A549 (cell line): ENCODE measurements around the gene FMC1. TPM values are rescaled to one million over a fixed set of nuclear protein-coding genes. Genes with fewer than 3 reads are reported as not detected.

Source experiments
- CBX2 ChIP-seq: fragments of 200-600 bp; sonication (generic); IDR thresholded peaks from 2 replicates; pipeline ENCODE4 v1.6.1; 2016; ENCODE audit warnings: low read depth, mild to moderate bottlenecking, borderline replicate concordance
- CEBPB ChIP-seq, 2 experiments: fragments of >200 bp in 1 of 2; sonication (Bioruptor Twin) in 1 of 2; formaldehyde crosslinking in 1 of 2; IDR thresholded peaks; 2 replicates each; pipeline ENCODE4 v1.6.1; 2012 to 2016
- CHD2 ChIP-seq: fragments of 150-350 bp; IDR thresholded peaks from 2 replicates; pipeline ENCODE4 v1.6.1; 2014; ENCODE audit warnings: low read length; ENCODE audit not compliant: partially characterized antibody
- CHD4 ChIP-seq: fragments of 200-600 bp; sonication (generic); IDR thresholded peaks from 2 replicates; pipeline ENCODE4 v1.6.1; 2016; ENCODE audit warnings: antibody characterized with exemption, mild to moderate bottlenecking, borderline replicate concordance
- EHF ChIP-seq: fragments of 250-450 bp; sonication (Bioruptor Pico); IDR thresholded peaks from 2 replicates; pipeline ENCODE4 v1.5.0; 2020; ENCODE audit warnings: mild to moderate bottlenecking
- ESRRA ChIP-seq: fragments of 150-350 bp; IDR thresholded peaks from 2 replicates; pipeline ENCODE4 v1.6.1; 2014; ENCODE audit warnings: mild to moderate bottlenecking, low read length, borderline replicate concordance
- GATA3 ChIP-seq: IDR thresholded peaks from 2 replicates; pipeline ENCODE4 v1.6.1; 2012; ENCODE audit warnings: borderline replicate concordance
- HEYL ChIP-seq: fragments of 250-450 bp; sonication (Bioruptor Pico); IDR thresholded peaks from 2 replicates; pipeline ENCODE4 v1.8.0; 2021; ENCODE audit warnings: mild to moderate bottlenecking, moderate library complexity
- HOXA7 ChIP-seq: fragments of 250-450 bp; sonication (Bioruptor Pico); IDR thresholded peaks from 2 replicates; pipeline ENCODE4 v1.5.0; 2020; ENCODE audit warnings: mild to moderate bottlenecking, moderate library complexity
- JUN ChIP-seq, 2 experiments: fragments of >200 bp; sonication (Bioruptor Twin); formaldehyde crosslinking; IDR thresholded peaks; 2 replicates in 1 of 2; 3 replicates in 1 of 2; pipeline ENCODE4 v1.6.1; 2016 to 2017
- KDM1A ChIP-seq: fragments of 200-600 bp; sonication (generic); IDR thresholded peaks from 2 replicates; pipeline ENCODE4 v1.6.1; 2016; ENCODE audit warnings: low read depth, mild to moderate bottlenecking
- MAZ ChIP-seq: fragments of 150-350 bp; IDR thresholded peaks from 2 replicates; pipeline ENCODE4 v1.6.1; 2014; ENCODE audit warnings: antibody characterized with exemption, low read depth, low read length, borderline replicate concordance
- MYC ChIP-seq: IDR thresholded peaks from 2 replicates; pipeline ENCODE4 v1.6.1; 2012; ENCODE audit warnings: mild to moderate bottlenecking, inconsistent platforms, low read length, improper control_type of control experiment, borderline replicate concordance
- POLR2A ChIP-seq: IDR thresholded peaks from 2 replicates; pipeline ENCODE4 v1.6.1; 2012; ENCODE audit warnings: mild to moderate bottlenecking, low read length
- RARB ChIP-seq: fragments of 250-450 bp; sonication (Bioruptor Pico); IDR thresholded peaks from 2 replicates; pipeline ENCODE4 v1.8.0; 2021; ENCODE audit warnings: mild to moderate bottlenecking, moderate library complexity
- RFX5 ChIP-seq: fragments of 450-650 bp; IDR thresholded peaks from 2 replicates; pipeline ENCODE4 v1.7.1; 2014; ENCODE audit warnings: antibody characterized with exemption, mild to moderate bottlenecking, moderate library complexity
- ZC3H11A ChIP-seq: fragments of 450-650 bp; IDR thresholded peaks from 2 replicates; pipeline ENCODE4 v1.6.1; 2014; ENCODE audit warnings: antibody characterized with exemption, mild to moderate bottlenecking
- ZFP36 ChIP-seq: fragments of 450-650 bp; IDR thresholded peaks from 2 replicates; pipeline ENCODE4 v1.6.1; 2014; ENCODE audit warnings: borderline replicate concordance; ENCODE audit not compliant: partially characterized antibody
- polyA plus RNA-seq, 4 experiments: library from polyadenylated mRNA; depleted of rRNA in 3 of 4; stranded (reverse); fragments of >200 nt; fragmentation: RNase III in 1 of 4; extraction: RNeasy Plus Mini Kit Qiagen cat#74134 plus additional on column Dnase treatment in 1 of 4; gene quantifications; 2 replicates in 3 of 4; 3 replicates in 1 of 4; pipeline ENCODE4 v1.2.3, GENCODE V29; 2011 to 2017
- TF ChIP-seq, protein P1 (sequence below): IDR thresholded peaks from 2 replicates; pipeline ENCODE4 v1.6.1; 2012
- TF ChIP-seq, protein P2 (sequence below): fragments of 450-650 bp; IDR thresholded peaks from 2 replicates; pipeline ENCODE4 v1.6.1; 2014; ENCODE audit warnings: antibody characterized with exemption
- TF ChIP-seq, protein P3 (sequence below): fragments of >200 bp; sonication (Bioruptor Twin); formaldehyde crosslinking; IDR thresholded peaks from 3 replicates; pipeline ENCODE4 v1.5.1; 2016
- TF ChIP-seq, protein P4 (sequence below): fragments of 250-450 bp; sonication (Bioruptor Pico); IDR thresholded peaks from 2 replicates; pipeline ENCODE4 v1.5.0; 2020; ENCODE audit warnings: low read depth, mild to moderate bottlenecking, moderate library complexity
- TF ChIP-seq, protein P5 (sequence below): fragments of 150-350 bp; IDR thresholded peaks from 2 replicates; pipeline ENCODE4 v1.6.1; 2014; ENCODE audit warnings: low read depth, mild to moderate bottlenecking, low read length

FMC1 gene
- polyA plus RNA-seq, 2 of the 4 experiments (the other 2 are of a cell fraction), result 20.5 to 21.1 TPM

DNA sequence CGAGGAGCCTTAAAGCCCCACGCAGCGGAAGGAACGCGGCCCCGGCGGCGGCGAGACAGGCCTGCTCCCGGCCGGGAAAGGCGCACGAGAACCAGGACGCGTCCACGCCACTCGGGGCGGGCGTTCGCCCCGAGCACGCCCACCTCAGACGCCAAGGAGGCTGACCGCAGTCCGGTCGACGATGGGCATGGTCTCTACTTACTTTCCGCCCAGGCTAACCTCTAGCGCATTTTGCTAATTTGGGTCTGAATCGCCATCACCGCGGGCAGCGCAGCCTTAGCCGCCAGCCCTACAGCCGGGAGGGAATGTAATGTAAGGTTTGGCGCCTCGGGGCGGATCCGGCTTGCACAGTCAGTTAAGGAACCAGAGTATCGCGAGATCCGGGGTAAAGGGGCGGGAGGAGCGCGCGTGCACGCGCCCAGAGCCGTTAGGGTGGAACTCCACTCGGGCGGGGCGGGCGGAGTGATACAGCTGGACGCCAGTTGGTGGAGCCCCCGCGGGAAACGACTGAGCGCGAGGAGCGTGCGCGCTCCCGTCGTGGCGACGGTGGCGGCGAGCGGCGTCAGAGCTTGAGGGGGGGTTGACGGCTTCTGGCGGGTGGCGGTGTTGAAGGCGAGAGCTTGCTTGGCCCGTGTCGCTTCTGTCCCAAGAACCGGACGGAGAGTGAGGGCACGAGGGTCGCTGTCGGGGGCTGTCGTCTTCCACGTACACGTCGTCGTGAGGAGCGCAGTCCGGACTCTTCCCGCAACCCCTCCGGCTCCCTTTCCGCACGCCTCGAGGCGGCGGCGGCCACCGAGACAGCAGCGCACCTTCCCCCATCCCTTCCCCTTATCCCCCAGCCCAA, 18.5 kb downstream of the FMC1 start, which contains the start of gene LUC7L2 (continued):
- TF ChIP-seq HOXA7 (no peak), MYC (peak; percentile 19; the same call in 1 of the 2 replicates), KDM1A (no peak), EHF (CRISPR knock-in tag) (no peak), ZFP36 (no peak), CHD2 (peak; percentile 99), ZC3H11A (no peak), JUN (IDR thresholded peaks at IDR 0.05) (peak; percentile 84 to 85), CEBPB (IDR thresholded peaks at IDR 0.05) (peak in 1 of 2 experiments; percentile 29; a peak in 2 of 4 replicates), RARB (peak; percentile 38; the same call in 1 of the 2 replicates), GATA3 (peak; percentile 71), CBX2 (no peak), HEYL (CRISPR knock-in tag) (no peak), CHD4 (no peak), POLR2A (peak; percentile 94), MAZ (no peak; the same call in 1 of the 2 replicates), ESRRA (no peak), RFX5 (no peak)
- TF ChIP-seq, protein P1, sequence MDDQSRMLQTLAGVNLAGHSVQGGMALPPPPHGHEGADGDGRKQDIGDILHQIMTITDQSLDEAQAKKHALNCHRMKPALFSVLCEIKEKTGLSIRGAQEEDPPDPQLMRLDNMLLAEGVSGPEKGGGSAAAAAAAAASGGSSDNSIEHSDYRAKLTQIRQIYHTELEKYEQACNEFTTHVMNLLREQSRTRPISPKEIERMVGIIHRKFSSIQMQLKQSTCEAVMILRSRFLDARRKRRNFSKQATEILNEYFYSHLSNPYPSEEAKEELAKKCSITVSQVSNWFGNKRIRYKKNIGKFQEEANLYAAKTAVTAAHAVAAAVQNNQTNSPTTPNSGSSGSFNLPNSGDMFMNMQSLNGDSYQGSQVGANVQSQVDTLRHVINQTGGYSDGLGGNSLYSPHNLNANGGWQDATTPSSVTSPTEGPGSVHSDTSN, result peak; percentile 58; the same call in 1 of the 2 replicates
- TF ChIP-seq, protein P2, sequence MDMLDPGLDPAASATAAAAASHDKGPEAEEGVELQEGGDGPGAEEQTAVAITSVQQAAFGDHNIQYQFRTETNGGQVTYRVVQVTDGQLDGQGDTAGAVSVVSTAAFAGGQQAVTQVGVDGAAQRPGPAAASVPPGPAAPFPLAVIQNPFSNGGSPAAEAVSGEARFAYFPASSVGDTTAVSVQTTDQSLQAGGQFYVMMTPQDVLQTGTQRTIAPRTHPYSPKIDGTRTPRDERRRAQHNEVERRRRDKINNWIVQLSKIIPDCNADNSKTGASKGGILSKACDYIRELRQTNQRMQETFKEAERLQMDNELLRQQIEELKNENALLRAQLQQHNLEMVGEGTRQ, result no peak
- TF ChIP-seq, protein P3, sequence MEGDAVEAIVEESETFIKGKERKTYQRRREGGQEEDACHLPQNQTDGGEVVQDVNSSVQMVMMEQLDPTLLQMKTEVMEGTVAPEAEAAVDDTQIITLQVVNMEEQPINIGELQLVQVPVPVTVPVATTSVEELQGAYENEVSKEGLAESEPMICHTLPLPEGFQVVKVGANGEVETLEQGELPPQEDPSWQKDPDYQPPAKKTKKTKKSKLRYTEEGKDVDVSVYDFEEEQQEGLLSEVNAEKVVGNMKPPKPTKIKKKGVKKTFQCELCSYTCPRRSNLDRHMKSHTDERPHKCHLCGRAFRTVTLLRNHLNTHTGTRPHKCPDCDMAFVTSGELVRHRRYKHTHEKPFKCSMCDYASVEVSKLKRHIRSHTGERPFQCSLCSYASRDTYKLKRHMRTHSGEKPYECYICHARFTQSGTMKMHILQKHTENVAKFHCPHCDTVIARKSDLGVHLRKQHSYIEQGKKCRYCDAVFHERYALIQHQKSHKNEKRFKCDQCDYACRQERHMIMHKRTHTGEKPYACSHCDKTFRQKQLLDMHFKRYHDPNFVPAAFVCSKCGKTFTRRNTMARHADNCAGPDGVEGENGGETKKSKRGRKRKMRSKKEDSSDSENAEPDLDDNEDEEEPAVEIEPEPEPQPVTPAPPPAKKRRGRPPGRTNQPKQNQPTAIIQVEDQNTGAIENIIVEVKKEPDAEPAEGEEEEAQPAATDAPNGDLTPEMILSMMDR, result no peak
- TF ChIP-seq, protein P4, sequence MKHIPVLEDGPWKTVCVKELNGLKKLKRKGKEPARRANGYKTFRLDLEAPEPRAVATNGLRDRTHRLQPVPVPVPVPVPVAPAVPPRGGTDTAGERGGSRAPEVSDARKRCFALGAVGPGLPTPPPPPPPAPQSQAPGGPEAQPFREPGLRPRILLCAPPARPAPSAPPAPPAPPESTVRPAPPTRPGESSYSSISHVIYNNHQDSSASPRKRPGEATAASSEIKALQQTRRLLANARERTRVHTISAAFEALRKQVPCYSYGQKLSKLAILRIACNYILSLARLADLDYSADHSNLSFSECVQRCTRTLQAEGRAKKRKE (CRISPR knock-in tag), result no peak; the same call in 1 of the 2 replicates
- TF ChIP-seq, protein P5, sequence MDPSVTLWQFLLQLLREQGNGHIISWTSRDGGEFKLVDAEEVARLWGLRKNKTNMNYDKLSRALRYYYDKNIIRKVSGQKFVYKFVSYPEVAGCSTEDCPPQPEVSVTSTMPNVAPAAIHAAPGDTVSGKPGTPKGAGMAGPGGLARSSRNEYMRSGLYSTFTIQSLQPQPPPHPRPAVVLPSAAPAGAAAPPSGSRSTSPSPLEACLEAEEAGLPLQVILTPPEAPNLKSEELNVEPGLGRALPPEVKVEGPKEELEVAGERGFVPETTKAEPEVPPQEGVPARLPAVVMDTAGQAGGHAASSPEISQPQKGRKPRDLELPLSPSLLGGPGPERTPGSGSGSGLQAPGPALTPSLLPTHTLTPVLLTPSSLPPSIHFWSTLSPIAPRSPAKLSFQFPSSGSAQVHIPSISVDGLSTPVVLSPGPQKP, result no peak
